ENCODE measurements around the gene RNF130.
A peak's percentile ranks its signal among the peaks of the same experiment; 100 is the strongest.

Gene RNF130

GRCh38 chr5:180071531-180072255, at the start of gene RNF130:
Gene RNF130 (minus strand): TSS chr5:180071759. CDS start chr5:180071702, 57 bp downstream.
- DNase-seq (ENCODE audit: low read depth), result peak; percentile 88

GRCh38 chr5:180120237-180121101, 48.9 kb upstream of the RNF130 start:
- DNase-seq (ENCODE audit: low read depth), result no peak

- DNase-seq (ENCODE audit: low read depth), result no peak
Observed at GRCh38 chr5:180119903-180120236, 48.3 kb upstream of the RNF130 start.

GRCh38 chr5:180119031-180119902, 47.7 kb upstream of the RNF130 start:
- no peak for DNase-seq (ENCODE audit: low read depth)

GRCh38 chr5:180118391-180118791, 46.8 kb upstream of the RNF130 start:
- DNase-seq (ENCODE audit: low read depth), result no peak

- no peak for DNase-seq (ENCODE audit: low read depth)
Observed at GRCh38 chr5:180117000-180117725, 45.6 kb upstream of the RNF130 start.

GRCh38 chr5:180116077-180116999, 44.8 kb upstream of the RNF130 start:
- DNase-seq (ENCODE audit: low read depth), result no peak

GRCh38 chr5:180115326-180116076, 43.9 kb upstream of the RNF130 start:
- no peak for DNase-seq (ENCODE audit: low read depth)

- DNase-seq (ENCODE audit: low read depth), result no peak
Observed at GRCh38 chr5:180114304-180115003, 42.9 kb upstream of the RNF130 start.

- DNase-seq (ENCODE audit: low read depth), result no peak
Observed at GRCh38 chr5:180113660-180114303, 42.2 kb upstream of the RNF130 start.

GRCh38 chr5:180112181-180112861, 40.8 kb upstream of the RNF130 start:
- DNase-seq (ENCODE audit: low read depth), result no peak

- no peak for DNase-seq (ENCODE audit: low read depth)
Observed at GRCh38 chr5:180111273-180112002, 39.9 kb upstream of the RNF130 start.

- DNase-seq (ENCODE audit: low read depth), result no peak
Observed at GRCh38 chr5:180109920-180110319, 38.4 kb upstream of the RNF130 start.

GRCh38 chr5:180107005-180107404, 35.4 kb upstream of the RNF130 start:
- no peak for DNase-seq (ENCODE audit: low read depth)

GRCh38 chr5:180105827-180106312, 34.3 kb upstream of the RNF130 start:
- DNase-seq (ENCODE audit: low read depth), result no peak

GRCh38 chr5:180104168-180104530, 32.6 kb upstream of the RNF130 start:
- DNase-seq (ENCODE audit: low read depth), result no peak

GRCh38 chr5:180103487-180104167, 32.1 kb upstream of the RNF130 start:
- DNase-seq (ENCODE audit: low read depth), result no peak
